Small intestine (tissue), 7 donors: ENCODE measurements around the gene GPM6B. TPM values are rescaled to one million over a fixed set of nuclear protein-coding genes. Genes with fewer than 3 reads are reported as not detected.

ENCODE experiments used
- DNase-seq, 2 donors: peaks; one replicate each; pipeline versions ENCODE4 v3.0.0 to v3.0.0-alpha.2; 2013
- FAIRE-seq: peaks from 2 replicates; lab custom pipeline; 2012; peaks lifted over from hg19 to GRCh38; lab: Jason Lieb, UNC
- H3K27ac ChIP-seq, 3 donors: one replicate each; pipeline ENCODE4 v1.5.1; 2013; ENCODE audit warnings: low read length in 2 of 3, mild to moderate bottlenecking in 2 of 3, control low read depth in 1 of 3, inconsistent platforms in 1 of 3, low read depth in 1 of 3, moderate library complexity in 1 of 3
- H3K27me3 ChIP-seq, 3 donors: one replicate each; pipeline ENCODE4 v1.6.1; 2013; ENCODE audit warnings: low read length in 3 of 3, inconsistent platforms in 1 of 3; ENCODE audit not compliant: control insufficient read depth in 3 of 3, insufficient read depth in 3 of 3
- H3K36me3 ChIP-seq, 3 donors: one replicate each; pipeline ENCODE4 v1.6.1; 2013; ENCODE audit warnings: low read length in 3 of 3, inconsistent platforms in 1 of 3, low read depth in 1 of 3, mild to moderate bottlenecking in 1 of 3, moderate library complexity in 1 of 3; ENCODE audit not compliant: control insufficient read depth in 3 of 3, insufficient read depth in 2 of 3
- H3K4me1 ChIP-seq, 3 donors: one replicate each; pipeline ENCODE4 v1.6.1; 2013; ENCODE audit warnings: low read length in 2 of 3, inconsistent platforms in 1 of 3, low read depth in 1 of 3, mild to moderate bottlenecking in 1 of 3, moderate library complexity in 1 of 3; ENCODE audit not compliant: control insufficient read depth in 3 of 3, insufficient read depth in 2 of 3
- H3K4me3 ChIP-seq, 3 donors: one replicate each; pipeline ENCODE4 v1.5.1; 2013; ENCODE audit warnings: low read length in 3 of 3, control low read depth in 1 of 3, inconsistent platforms in 1 of 3, low read depth in 1 of 3, mild to moderate bottlenecking in 1 of 3, moderate library complexity in 1 of 3
- H3K9me3 ChIP-seq, 2 donors: one replicate each; pipeline ENCODE4 v1.6.1; 2013; ENCODE audit warnings: low read depth in 1 of 2, low read length in 1 of 2; ENCODE audit not compliant: control insufficient read depth in 2 of 2, insufficient read depth in 1 of 2
- WGBS, 3 donors: extraction: QIAGEN DNeasy Blood & Tissue Kit; methylation state at CpG; one replicate each; pipeline ENCODE4 v1.1.7; 2013; 5-methylcytosine and 5-hydroxymethylcytosine counted together
- polyA plus RNA-seq, 4 donors: library from polyadenylated mRNA; stranded (reverse) in 3 of 4; unstranded in 1 of 4; fragments of 200-250 nt in 3 of 4; fragments of 120-200 nt in 1 of 4; gene quantifications; one replicate each; pipeline versions ENCODE4 v1.2.1 to v1.2.3, GENCODE V29; 2013
- donor health status: healthy with polysubstance abuse.
- donor health status: control.
- donor health status: control.
- donor health status: Bipolar disorder and iron deficiency.
- donor health status: healthy.

Gene GPM6B
- polyA plus RNA-seq, 4 donors, result 0.54 to 4.9 (median 2.9) TPM

DNA sequence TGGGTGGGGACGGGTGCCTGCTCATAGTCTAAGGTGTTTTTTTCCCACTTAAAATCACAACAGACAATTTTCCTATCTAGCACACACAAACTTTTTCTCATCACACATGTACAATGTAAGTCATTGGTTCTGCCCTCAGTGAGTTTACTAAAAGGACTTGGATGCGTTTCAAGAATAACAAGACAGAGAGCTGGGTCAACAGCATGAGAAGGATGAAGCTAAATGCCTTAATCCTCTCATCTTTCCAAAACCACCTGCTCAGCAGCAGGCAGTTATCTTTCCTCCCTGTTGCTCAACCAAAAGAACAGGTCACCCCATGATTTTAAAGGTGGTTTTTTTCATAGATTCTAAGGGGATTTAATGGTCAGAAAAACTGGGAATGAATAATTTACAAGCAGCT, 42.2 kb downstream of the GPM6B start:
- Histone ChIP-seq H3K4me3 (no peak overlapping the region), H3K27me3 (no peaks in the 10 kb centered on the region), H3K27ac (no peak overlapping the region), H3K4me1 (peaks cover 0 to under 1% (median 0%) of the 10 kb centered on the region in 3 donors), H3K36me3 (peaks cover 0 to 8% (median 0%) of the 10 kb centered on the region in 3 donors), H3K9me3 (no peaks in the 10 kb centered on the region)
- 88 to 98% (median 92%) methylated on average over 2 of the region's 2 CpGs for WGBS, 3 donors
- FAIRE-seq (no peak), DNase-seq (no peak)

DNA sequence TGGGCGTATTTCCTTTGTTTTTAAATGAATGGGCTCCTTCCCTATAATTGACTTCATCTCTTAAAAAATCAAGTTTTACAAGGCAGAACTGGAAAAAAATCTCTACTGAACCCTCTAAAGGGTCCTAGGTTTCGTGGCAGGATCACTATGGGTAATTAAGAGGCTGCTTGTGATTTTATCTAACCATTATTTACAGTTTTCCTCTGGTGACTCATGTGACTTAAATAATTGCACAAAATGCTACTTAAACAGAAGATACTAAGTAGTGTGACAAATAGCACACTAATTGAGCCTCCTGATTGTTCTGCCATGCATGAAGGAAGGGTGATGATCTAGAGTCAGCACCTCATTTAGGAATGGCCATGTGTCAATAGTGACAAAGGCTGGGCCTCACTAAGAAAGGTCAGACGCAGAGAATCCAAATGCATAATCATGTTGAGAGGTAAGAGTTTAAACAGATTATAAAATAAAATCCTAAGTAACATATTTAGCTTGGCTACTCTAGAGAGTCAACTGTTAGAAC, 46.8 kb downstream of the GPM6B start:
- Histone ChIP-seq H3K4me3 (no peak overlapping the region), H3K27ac (peak overlapping the region in 1 of 3 donors; percentile 23), H3K4me1 (peaks cover 0 to 11% (median 0%) of the 10 kb centered on the region in 3 donors), H3K9me3 (no peaks in the 10 kb centered on the region), H3K27me3 (no peaks in the 10 kb centered on the region), H3K36me3 (peaks cover 6 to 20% (median 19%) of the 10 kb centered on the region in 3 donors)
- FAIRE-seq (no peak), DNase-seq (peak in 1 of 2 donors; percentile 2)
- WGBS, 3 donors, result 56 to 73% (median 72%) methylated on average over 3 of the region's 3 CpGs

- H3K9me3 ChIP-seq, result no peaks in the 10 kb centered on the region
- H3K4me1 ChIP-seq, result peaks cover 0 to 15% (median 0%) of the 10 kb centered on the region in 3 donors
- no peak for DNase-seq
- H3K27ac ChIP-seq, result no peak overlapping the region
- WGBS, 3 donors, result 83 to 89% (median 89%) methylated on average over 4 of the region's 4 CpGs
- no peaks in the 10 kb centered on the region for H3K27me3 ChIP-seq
- FAIRE-seq, result no peak
- H3K36me3 ChIP-seq, result peaks cover 6 to 24% (median 23%) of the 10 kb centered on the region in 3 donors
- H3K4me3 ChIP-seq, result no peak overlapping the region
Observed at GRCh38 chrX:13768939-13769338, 48.0 kb downstream of the GPM6B start.

DNA sequence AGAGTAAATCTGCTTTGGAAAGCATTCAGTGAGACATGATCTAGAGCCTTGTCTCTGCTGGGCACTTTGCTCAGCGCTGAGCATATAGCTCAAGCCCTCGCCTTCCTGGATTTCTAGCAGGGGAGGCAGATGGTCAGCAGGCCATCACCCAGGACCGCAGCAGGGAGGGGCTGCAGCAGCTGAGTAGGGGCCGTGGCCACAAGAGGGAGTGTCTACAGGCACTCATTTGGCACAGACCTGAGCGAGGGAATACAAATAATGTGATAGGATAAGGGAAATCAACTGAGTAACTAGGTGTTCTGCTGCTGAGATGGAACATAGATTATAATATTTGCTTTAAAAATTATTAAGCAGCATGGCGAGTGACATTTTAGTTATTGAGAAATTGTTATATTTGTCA, 52.1 kb downstream of the GPM6B start:
- DNase-seq (peak; percentile 9 to 10), FAIRE-seq (no peak)
- Histone ChIP-seq H3K4me1 (peaks cover 0 to 15% (median 0%) of the 10 kb centered on the region in 3 donors), H3K36me3 (peaks cover 10 to 42% (median 32%) of the 10 kb centered on the region in 3 donors), H3K4me3 (no peak overlapping the region), H3K27ac (peak overlapping the region in 1 of 3 donors; percentile 54), H3K27me3 (no peaks in the 10 kb centered on the region), H3K9me3 (no peaks in the 10 kb centered on the region)
- WGBS, 3 donors, result 55 to 69% (median 64%) methylated on average over 6 of the region's 6 CpGs

- Histone ChIP-seq H3K4me3 (no peak overlapping the region), H3K27ac (no peak overlapping the region), H3K36me3 (peaks cover 10 to 41% (median 33%) of the 10 kb centered on the region in 3 donors), H3K9me3 (no peaks in the 10 kb centered on the region), H3K27me3 (no peaks in the 10 kb centered on the region), H3K4me1 (peaks cover 0 to 10% (median 0%) of the 10 kb centered on the region in 3 donors)
- FAIRE-seq, result no peak
- DNase-seq, result no peak
- 65 to 79% (median 76%) methylated on average over 7 of the region's 7 CpGs for WGBS, 3 donors
Observed at GRCh38 chrX:13764281-13764680, 52.6 kb downstream of the GPM6B start.

DNA sequence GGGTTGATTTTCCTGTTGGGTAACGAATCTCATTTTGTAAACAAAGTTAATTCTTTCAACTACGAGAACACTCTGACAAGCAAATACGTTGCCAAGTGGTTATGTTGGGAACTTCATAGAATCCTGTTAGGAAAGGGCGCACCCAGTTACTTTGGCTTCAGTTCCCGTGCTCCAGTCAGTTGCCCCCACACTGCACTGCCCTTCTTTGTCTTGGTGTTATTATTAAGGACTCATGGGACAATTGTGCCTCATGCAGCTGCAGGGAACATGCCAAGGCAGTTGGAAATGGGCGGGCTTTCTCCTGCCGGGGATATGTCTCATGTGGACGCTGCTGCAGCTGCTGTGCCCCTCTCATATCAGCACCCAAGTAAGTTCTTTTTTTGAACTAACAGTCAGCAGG, 53.4 kb downstream of the GPM6B start:
- Histone ChIP-seq H3K27me3 (no peaks in the 10 kb centered on the region), H3K4me1 (peaks cover 0 to 9% (median 0%) of the 10 kb centered on the region in 3 donors), H3K27ac (peak overlapping the region in 1 of 3 donors; percentile 16), H3K9me3 (no peaks in the 10 kb centered on the region), H3K36me3 (peaks cover 10 to 42% (median 39%) of the 10 kb centered on the region in 3 donors), H3K4me3 (no peak overlapping the region)
- DNase-seq, result no peak
- no peak for FAIRE-seq
- 57 to 81% (median 80%) methylated on average over 8 of the region's 8 CpGs for WGBS, 3 donors

- DNase-seq (no peak), FAIRE-seq (peak; percentile 15)
- Histone ChIP-seq H3K27ac (no peak overlapping the region), H3K27me3 (no peaks in the 10 kb centered on the region), H3K36me3 (peaks cover 7 to 39% (median 38%) of the 10 kb centered on the region in 3 donors), H3K9me3 (no peaks in the 10 kb centered on the region), H3K4me1 (peaks cover 0 to 9% (median 0%) of the 10 kb centered on the region in 3 donors), H3K4me3 (no peak overlapping the region)
- 65 to 74% (median 68%) methylated on average over 7 of the region's 7 CpGs for WGBS, 3 donors
Observed at GRCh38 chrX:13761606-13762414, 55.1 kb downstream of the GPM6B start.

GRCh38 chrX:13760426-13760825, 56.5 kb downstream of the GPM6B start:
- no peak overlapping the region for H3K4me3 ChIP-seq
- 78 to 93% (median 93%) methylated on average over 13 of the region's 13 CpGs for WGBS, 3 donors
- DNase-seq, result no peak
- FAIRE-seq, result no peak
- no peaks in the 10 kb centered on the region for H3K9me3 ChIP-seq
- no peak overlapping the region for H3K27ac ChIP-seq
- peaks cover 0 to 8% (median 0%) of the 10 kb centered on the region in 3 donors for H3K4me1 ChIP-seq
- peaks cover 5 to 34% (median 31%) of the 10 kb centered on the region in 3 donors for H3K36me3 ChIP-seq
- H3K27me3 ChIP-seq, result no peaks in the 10 kb centered on the region
